H4 (cell line): ENCODE measurements around the gene ANLN. TPM values are rescaled to one million over a fixed set of nuclear protein-coding genes. Genes with fewer than 3 reads are reported as not detected.

Experiments
- DNase-seq: peaks from one replicate; pipeline ENCODE4 v3.0.0-alpha.2; 2015; ENCODE audit warnings: low spot score
- total RNA-seq: library from RNA; depleted of rRNA; stranded (reverse); fragments of >200 nt; shearing (Covaris generic); gene quantifications from 2 replicates; pipeline ENCODE4 v1.2.3, GENCODE V29; 2014

Gene ANLN
- total RNA-seq, 1 experiment from 2014 or later, result 151 TPM

- DNase-seq, result no peak
These were observed 19.5 kb downstream of the ANLN start for GRCh38 chr7:36409180-36409579.

- DNase-seq, result no peak
These were observed 25.5 kb downstream of the ANLN start for GRCh38 chr7:36415144-36415543.

DNA sequence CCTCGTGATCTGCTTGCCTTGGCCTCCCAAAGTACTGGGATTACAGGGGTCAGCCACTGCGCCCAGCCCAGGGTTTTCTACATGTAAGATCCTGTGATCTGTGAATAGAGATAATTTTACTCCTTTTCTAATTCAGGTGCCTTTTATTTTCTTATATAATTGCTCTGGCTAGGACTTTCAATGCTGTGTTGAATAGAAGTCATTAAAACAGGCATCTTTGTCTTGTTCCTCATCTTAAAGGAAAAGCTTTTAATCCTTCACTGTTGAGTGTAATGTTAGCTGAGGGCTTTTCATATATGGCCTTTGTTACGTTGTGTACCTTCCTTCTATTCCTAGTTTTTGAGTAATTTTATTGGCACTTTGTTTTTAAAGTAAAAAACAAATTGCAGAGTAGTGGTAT, 26.6 kb downstream of the ANLN start:
- DNase-seq, result no peak

GRCh38 chr7:36420307-36420706, 30.6 kb downstream of the ANLN start:
- DNase-seq, result no peak

DNA sequence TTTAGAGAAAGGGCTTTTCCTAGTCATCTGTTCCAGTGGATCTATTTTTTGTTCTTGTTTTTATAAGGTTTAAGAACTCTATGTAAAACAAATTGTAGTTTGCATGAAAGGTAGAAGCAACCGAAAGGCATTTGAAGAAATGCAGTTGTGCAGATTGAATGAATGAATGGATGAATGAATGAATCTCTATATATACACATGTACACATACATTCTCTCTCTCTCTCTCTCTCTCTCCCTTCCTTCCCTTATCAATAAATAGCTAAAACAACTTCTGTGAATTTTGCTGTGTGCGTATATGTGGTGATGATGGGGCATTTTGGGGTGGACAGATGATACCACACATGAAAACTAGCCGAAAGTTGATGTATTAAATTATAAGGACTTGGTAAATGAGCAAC, 32.4 kb downstream of the ANLN start:
- DNase-seq, result no peak

- DNase-seq, result no peak
These were observed 34.0 kb downstream of the ANLN start for GRCh38 chr7:36423633-36424032.

DNA sequence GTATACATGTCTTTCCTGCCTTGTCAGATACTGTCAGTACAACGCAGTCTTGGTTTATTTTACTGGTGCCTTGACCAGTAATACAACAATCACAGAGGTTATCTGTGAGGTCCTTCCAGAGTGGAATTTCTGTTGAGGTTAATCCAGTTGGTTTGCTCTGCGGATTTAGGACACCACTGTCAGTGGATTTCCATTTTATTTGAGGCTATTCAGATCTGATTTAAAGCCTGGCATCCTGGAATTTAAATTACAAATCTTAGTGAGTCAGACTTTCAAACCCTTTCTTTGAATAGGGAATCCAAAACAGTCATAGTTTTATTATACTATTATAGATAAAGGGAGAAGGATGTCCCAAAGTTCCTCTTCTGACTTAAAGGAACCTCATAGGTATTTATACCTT, 40.5 kb downstream of the ANLN start:
- DNase-seq, result no peak

DNA sequence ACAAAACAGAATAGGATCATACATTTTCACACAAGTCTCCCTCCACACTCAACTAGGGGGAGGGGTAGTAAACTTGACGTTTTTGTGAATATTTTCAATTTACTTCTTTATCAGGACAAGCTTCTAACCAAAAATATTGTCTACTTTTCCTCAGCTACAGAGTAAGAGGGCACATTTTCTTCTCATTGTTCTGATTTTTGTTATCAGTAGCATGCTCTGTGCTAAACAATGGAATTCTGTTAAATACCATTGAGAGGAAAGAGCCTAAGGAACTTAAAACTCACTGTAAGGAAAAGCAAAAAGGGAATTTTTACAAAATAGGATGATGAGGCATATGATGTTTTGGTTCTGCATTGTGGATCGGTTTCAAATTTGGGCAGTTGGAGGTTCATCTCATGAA, 41.2 kb downstream of the ANLN start:
- no peak for DNase-seq

GRCh38 chr7:36438211-36438610, 48.5 kb downstream of the ANLN start:
- DNase-seq, result no peak

GRCh38 chr7:36439624-36440023, 50.0 kb downstream of the ANLN start:
- no peak for DNase-seq

DNA sequence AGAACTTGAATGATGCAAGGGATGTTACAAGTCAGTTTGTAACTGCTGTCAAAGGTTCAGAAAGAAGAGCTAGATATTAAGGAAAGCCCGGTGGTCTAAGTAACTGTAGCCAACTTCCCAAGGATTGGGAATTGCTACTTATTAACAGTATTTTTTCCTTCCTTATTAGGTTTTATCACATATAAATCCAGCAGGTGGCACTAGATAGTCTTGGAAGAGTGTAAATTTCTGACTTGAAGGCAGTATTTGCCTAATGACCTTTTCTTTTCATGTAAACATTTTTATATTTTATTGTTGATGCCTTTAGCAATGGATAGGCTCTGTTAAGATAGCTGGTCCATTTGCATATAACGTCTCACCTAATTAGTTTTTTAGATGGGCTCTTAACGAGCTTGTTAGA, 51.2 kb downstream of the ANLN start:
- DNase-seq, result peak; percentile 49

DNA sequence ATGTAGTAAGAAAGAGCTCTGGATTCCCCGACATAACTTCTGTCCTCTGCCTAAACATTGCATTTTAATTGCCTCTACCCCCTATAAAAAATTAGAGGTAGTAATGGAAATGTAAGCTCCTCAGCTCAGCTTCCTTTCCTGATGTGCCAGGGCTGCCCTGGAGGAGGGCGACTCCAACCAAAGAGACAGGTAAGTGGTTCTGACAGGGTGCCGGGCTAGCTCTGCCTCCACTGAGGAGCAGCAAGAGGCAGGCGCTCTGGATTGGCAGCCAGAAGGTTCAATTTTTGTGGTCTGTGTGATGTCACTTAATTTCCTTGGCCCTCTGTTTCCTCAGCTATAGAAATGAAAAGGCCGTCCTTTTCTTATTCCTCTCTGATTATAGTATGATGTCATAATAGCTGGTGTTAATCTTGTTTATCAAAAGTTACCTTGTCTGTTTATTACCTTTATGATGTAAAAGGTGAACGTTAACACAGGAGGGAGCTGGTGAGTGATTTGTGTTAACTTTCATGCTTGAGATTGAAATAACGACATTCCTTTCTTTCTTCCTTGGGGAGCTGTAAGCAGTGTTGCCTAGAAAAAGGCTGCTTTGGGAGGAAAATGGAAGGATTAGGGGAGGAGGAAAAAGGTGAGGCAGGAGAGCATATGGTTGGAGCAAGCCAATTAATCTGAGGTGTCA, 51.8 kb downstream of the ANLN start:
- no peak for DNase-seq

- DNase-seq, result no peak
These were observed 59.2 kb downstream of the ANLN start for GRCh38 chr7:36448781-36449379.

DNA sequence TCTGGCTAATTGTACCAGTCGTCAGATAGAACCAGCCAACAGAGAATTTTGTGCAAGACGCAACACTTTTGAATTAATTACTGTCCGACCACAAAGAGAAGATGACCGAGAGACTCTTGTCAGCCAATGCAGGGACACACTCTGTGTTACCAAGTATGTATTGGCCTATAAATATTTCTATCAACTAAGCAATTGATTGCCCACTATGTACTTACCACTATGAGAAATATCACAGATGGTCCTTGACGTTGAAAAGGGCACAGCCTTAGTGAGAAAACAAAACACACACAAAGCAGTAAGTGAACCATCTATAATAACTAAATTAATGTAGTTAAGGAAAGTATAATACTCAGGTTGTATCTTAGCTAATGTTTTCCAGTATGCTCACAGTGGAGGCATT, 60.0 kb downstream of the ANLN start:
- no peak for DNase-seq

DNA sequence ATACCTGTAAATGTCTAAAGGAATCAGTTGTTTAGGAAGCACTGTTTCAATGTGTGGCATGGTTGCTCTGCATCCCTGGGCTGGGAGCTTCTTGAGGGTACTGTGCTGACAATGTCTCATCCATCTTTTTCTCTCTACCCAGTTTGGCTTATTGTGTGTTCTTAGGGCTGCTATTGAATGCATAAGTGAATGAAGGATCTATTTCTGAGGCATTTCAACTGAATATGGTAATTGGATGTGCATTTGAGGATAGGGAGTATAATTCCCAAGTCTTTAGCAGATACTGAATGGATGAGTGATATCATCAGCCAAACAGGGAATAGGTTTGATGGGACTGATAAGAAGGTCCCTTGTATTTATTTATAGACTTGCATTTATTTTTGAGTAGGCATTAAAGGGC, 64.1 kb downstream of the ANLN start:
- DNase-seq, result no peak

DNA sequence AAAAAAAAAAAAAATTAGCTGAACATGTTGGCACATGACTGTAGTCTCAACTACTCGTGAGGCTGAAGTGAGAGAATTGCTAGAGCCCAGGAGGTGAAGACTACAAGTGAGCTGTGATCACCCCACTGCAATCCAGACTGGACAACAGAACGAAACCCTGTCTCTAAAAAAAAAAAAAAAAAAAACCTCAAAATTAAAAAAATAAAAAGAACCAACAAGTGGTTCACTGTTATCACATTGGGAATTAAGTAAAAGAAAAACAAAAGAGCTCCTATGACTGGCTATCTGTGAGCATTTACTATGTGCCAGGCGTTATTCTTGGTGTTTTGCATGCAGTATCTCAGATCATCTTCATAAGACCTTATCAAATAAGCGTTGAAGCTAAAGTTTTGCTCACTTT, 66.0 kb downstream of the ANLN start:
- DNase-seq, result no peak

GRCh38 chr7:36456138-36456537, 66.5 kb downstream of the ANLN start:
- DNase-seq, result no peak

DNA sequence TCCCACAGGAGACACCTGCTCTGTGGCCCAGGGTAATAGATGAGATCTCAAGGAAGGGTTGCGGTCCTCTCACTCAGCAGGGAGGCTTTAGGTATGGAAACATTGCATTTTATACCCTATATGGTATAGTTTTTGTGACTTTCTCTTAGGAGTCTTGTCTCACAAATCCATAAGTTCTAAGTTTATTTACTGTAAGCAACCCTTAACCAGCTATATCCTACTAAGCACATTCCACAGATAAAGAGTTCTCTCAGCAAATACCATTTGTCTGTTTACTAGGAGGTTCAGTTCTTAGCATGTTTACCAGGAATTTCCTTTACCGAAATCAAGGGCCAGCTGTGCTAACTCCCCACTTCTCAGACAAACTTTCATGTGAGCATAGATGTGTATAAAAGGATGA, 66.9 kb downstream of the ANLN start:
- DNase-seq, result no peak

- DNase-seq, result no peak
These were observed 69.7 kb downstream of the ANLN start for GRCh38 chr7:36459236-36459960.

- no peak for DNase-seq
These were observed 71.3 kb downstream of the ANLN start for GRCh38 chr7:36460811-36461429.

DNA sequence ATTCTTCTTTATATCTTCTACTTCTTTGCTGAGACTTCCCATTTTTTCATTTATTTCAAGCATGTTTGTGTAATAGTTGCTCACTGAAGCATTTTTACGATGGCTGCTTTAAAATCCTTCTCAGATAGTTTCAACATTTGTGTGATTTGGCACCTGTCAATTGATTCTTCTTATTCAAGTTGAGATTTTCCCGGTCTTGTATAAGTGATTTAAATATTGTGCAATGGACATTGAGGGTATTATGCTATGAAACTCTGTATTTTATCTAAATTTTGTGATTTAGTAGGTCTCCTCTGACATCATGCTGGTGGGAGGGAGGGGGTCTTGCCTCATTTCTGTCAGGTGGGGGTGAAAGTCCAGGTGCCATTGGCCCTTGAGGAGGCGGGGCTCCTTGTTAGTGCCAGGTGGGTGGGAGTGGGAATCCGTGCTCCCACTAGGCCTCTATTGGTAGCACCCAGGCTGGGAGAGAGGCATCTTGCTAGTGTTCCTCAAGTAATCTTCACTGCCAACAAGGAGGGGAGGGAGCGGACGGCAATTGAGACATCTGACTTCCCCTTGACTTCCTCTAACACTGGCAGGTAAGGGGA, 73.0 kb downstream of the ANLN start:
- DNase-seq, result no peak

DNA sequence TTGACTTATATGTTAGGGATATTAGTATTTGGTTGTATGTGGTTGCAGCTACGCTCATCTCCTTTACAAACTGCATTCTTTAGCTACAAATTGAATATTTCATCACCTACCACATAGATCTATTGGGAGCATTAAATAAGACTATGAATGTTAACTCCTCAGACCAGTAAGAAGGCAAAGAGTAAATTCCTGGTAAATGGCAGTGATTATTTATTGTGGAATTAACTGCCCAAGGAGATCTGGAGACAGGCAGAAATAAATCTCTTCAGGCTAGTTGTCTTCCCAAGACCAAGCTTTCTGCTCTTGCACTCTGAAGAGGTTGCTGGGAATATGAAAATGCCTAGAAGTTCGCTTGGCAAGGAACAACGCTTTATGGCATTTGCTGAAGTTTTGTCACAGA, 74.6 kb downstream of the ANLN start:
- DNase-seq, result no peak
